Naive thymus-derived CD4-positive, alpha-beta T cell (primary cell): ENCODE results near the gene FILIP1L. TPM values are rescaled to one million over a fixed set of nuclear protein-coding genes. Genes with fewer than 3 reads are reported as not detected.

Source experiments
- ATAC-seq: fragments of 150-1000 bp; cut with Tn5 transposase; 2 replicates; pipeline ENCODE4 v1.10.0; 2021; ENCODE audit warnings: mild to moderate bottlenecking, moderate library complexity
- CTCF ChIA-PET: fragments of 350-600 bp; sonication (Branson Sonifier 250); formaldehyde crosslinking; loops from one replicate; lab custom pipeline; 2021; ENCODE audit warnings: antibody characterized with exemption; lab: Charles Lee
- POLR2A ChIA-PET: fragments of 350-600 bp; sonication (Branson Sonifier 250); formaldehyde crosslinking; loops from one replicate; lab custom pipeline; 2021; ENCODE audit warnings: antibody characterized with exemption, inconsistent platforms; lab: Charles Lee
- DNase-seq, 9 donors: peaks; one replicate each; pipeline versions ENCODE4 v3.0.0 to v3.0.0-alpha.2; 2020 to 2022; ENCODE audit warnings: mixed read lengths in 1 of 9
- H3K27ac ChIP-seq: one replicate; pipeline ENCODE4 v1.7.0; 2013; ENCODE audit warnings: mild to moderate bottlenecking, low read depth, low read length, moderate library complexity
- H3K27me3 ChIP-seq, 2 donors: one replicate each; pipeline ENCODE4 v1.7.0; 2013; ENCODE audit warnings: low read length in 2 of 2, mild to moderate bottlenecking in 2 of 2, moderate library complexity in 2 of 2; ENCODE audit not compliant: control insufficient read depth in 2 of 2, insufficient read depth in 2 of 2
- H3K36me3 ChIP-seq, 3 experiments: 1 replicate in 2 of 3; 2 replicates in 1 of 3; pipeline ENCODE4 v1.7.0; 2013; ENCODE audit warnings: low read length in 3 of 3, mild to moderate bottlenecking in 3 of 3, moderate library complexity in 1 of 3; ENCODE audit not compliant: insufficient read depth in 3 of 3, control insufficient read depth in 2 of 3
- H3K4me1 ChIP-seq, 2 donors: one replicate each; pipeline ENCODE4 v1.7.0; 2013; ENCODE audit warnings: low read length in 2 of 2, mild to moderate bottlenecking in 2 of 2, moderate library complexity in 1 of 2; ENCODE audit not compliant: control insufficient read depth in 2 of 2, insufficient read depth in 2 of 2
- H3K4me3 ChIP-seq: 2 replicates; pipeline ENCODE4 v1.7.0; 2013; ENCODE audit warnings: mild to moderate bottlenecking, low read length
- H3K9me3 ChIP-seq, 3 experiments: 1 replicate in 2 of 3; 2 replicates in 1 of 3; pipeline ENCODE4 v1.7.0; 2013; ENCODE audit warnings: low read length in 3 of 3; ENCODE audit not compliant: control insufficient read depth in 2 of 3
- H3K27ac Mint-ChIP-seq, 9 donors: one replicate each; pipeline ENCODE4 v1.8.0; 2020 to 2022; ENCODE audit warnings: mixed read lengths in 9 of 9, mild to moderate bottlenecking in 8 of 9, moderate library complexity in 5 of 9, inconsistent platforms in 2 of 9
- H3K27me3 Mint-ChIP-seq, 5 donors: one replicate each; pipeline ENCODE4 v1.8.0; 2021 to 2022; ENCODE audit warnings: mixed read lengths in 5 of 5, mild to moderate bottlenecking in 1 of 5
- H3K36me3 Mint-ChIP-seq, 5 donors: one replicate each; pipeline ENCODE4 v1.8.0; 2020 to 2022; ENCODE audit warnings: mixed read lengths in 5 of 5, mild to moderate bottlenecking in 3 of 5, inconsistent platforms in 1 of 5
- H3K4me1 Mint-ChIP-seq, 7 donors: one replicate each; pipeline ENCODE4 v1.8.0; 2020 to 2022; ENCODE audit warnings: mixed read lengths in 7 of 7, mild to moderate bottlenecking in 3 of 7, inconsistent platforms in 1 of 7
- H3K4me3 Mint-ChIP-seq, 10 donors: one replicate each; pipeline ENCODE4 v1.8.0; 2020 to 2022; ENCODE audit warnings: mild to moderate bottlenecking in 10 of 10, mixed read lengths in 10 of 10, moderate library complexity in 6 of 10, inconsistent platforms in 2 of 10
- H3K9me3 Mint-ChIP-seq, 11 donors: one replicate each; pipeline ENCODE4 v1.8.0; 2020 to 2022; ENCODE audit warnings: mixed read lengths in 11 of 11, mild to moderate bottlenecking in 4 of 11, inconsistent platforms in 1 of 11, moderate library complexity in 1 of 11
- intact Hi-C, 2 donors: fragments of 100-400 bp; cut with micrococcal nuclease; formaldehyde crosslinking; loops; one replicate each; pipeline ENCODE4 v1.15.1; 2023
- polyA plus RNA-seq, 2 donors: library from polyadenylated mRNA; unstranded; fragments of 300-500 nt; fragmentation: Illumina TruSeq; gene quantifications; one replicate each; pipeline ENCODE4 v1.2.3, GENCODE V29; 2021
- total RNA-seq, 6 experiments: library from RNA in 5 of 6; stranded (reverse) in 5 of 6; gene quantifications; 1 replicate in 5 of 6; 2 replicates in 1 of 6; pipeline ENCODE4 v1.2.3 and lab custom pipeline; 2021 to 2026

The FILIP1L gene
- total and polyA plus RNA-seq, 7 experiments from 2014 or later = 0.13 to 6.7 (median 0.39) TPM; not detected in 2

GRCh38 chr3:100104442-100104798, 9.9 kb downstream of the FILIP1L start:
- intact Hi-C loops = no loop called here
- DNase-seq = no peak
- Histone ChIP-seq H3K27ac (no peak overlapping the region), H3K9me3 (no peaks in the 10 kb centered on the region), H3K4me1 (no peaks in the 10 kb centered on the region), H3K36me3 (no peaks in the 10 kb centered on the region), H3K4me3 (no peak overlapping the region), H3K27me3 (no peaks in the 10 kb centered on the region)
- ChIA-PET POLR2A (no interaction called here), CTCF (interaction anchor here (1.4 kb wide), 1 partner anchor 36 kb away, joined by 4 read pairs; no protein-coding TSS in a partner anchor)
- Mint-ChIP-seq H3K36me3 (peaks cover 4 to 42% (median 30%) of the 10 kb centered on the region in 5 donors), H3K27ac (no peak overlapping the region), H3K27me3 (no peaks in the 10 kb centered on the region), H3K9me3 (peaks cover 0 to 10% (median 3%) of the 10 kb centered on the region in 11 donors), H3K4me1 (peaks cover 0 to 38% (median 0%) of the 10 kb centered on the region in 7 donors), H3K4me3 (no peak overlapping the region)
- ATAC-seq = no peak

DNA sequence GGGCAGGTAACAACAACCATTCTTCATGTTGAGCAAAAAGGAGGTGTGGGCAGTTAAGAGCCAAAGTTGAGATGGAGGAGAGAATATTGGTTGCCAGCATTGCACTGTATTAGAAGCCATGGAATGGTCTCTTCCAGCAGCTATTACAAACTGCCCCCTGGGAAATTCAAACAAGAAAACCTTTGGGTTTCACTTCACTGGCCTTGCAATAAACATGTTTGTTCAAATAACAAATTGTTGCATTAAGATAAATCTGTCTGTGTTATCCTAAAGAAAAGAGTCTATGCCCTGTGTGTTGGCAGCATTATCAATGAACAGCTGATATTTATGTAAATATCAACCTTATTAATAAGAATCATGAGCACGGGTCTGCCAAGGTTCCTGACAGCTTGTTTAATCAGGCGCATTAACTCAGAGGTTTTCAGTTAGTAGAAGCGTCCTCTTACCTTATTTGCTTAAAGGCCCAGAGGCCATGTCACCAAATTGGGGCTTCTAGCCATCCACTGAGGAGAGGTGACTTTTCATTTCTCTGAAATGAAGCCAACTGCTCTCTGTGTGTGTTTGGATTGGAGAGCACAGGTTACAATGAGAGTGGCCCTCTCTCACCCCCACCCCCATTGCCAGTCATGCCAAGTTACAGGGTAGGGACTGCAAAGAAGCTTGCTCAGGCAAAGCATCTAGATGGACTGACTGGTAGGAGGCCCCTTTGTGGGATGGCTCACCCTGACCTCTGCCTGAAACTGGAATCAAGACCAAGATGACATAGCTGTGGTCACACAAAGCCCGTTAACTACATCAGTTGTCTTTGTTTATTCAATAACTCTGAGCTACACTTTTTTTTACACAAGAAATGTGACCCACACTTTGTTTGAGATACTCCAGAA, 10.5 kb downstream of the FILIP1L start:
- H3K36me3 Mint-ChIP-seq = peaks cover 4 to 39% (median 27%) of the 10 kb centered on the region in 5 donors
- Histone ChIP-seq H3K9me3 (no peaks in the 10 kb centered on the region), H3K27me3 (no peaks in the 10 kb centered on the region), H3K4me1 (no peaks in the 10 kb centered on the region), H3K4me3 (no peak overlapping the region), H3K27ac (no peak overlapping the region), H3K36me3 (no peaks in the 10 kb centered on the region)
- POLR2A ChIA-PET = no interaction called here
- H3K4me1 Mint-ChIP-seq = peaks cover 0 to 38% (median 0%) of the 10 kb centered on the region in 7 donors
- H3K9me3 Mint-ChIP-seq = peaks cover 0 to 10% (median 3%) of the 10 kb centered on the region in 11 donors
- no peak overlapping the region for H3K4me3 Mint-ChIP-seq
- peak overlapping the region in 1 of 9 donors; percentile 21 for H3K27ac Mint-ChIP-seq
- CTCF ChIA-PET = interaction anchor here (1.4 kb wide), 1 partner anchor 35 kb away, joined by 4 read pairs; no protein-coding TSS in a partner anchor
- no peaks in the 10 kb centered on the region for H3K27me3 Mint-ChIP-seq
- DNase-seq (no peak), ATAC-seq (no peak)
- intact Hi-C loops = no loop called here

GRCh38 chr3:100102757-100103156, 11.5 kb downstream of the FILIP1L start:
- H3K4me3 ChIP-seq = no peak overlapping the region
- H3K27ac Mint-ChIP-seq = no peak overlapping the region
- no peak overlapping the region for H3K27ac ChIP-seq
- H3K9me3 ChIP-seq = no peaks in the 10 kb centered on the region
- POLR2A ChIA-PET = no interaction called here
- peaks cover 0 to 35% (median 0%) of the 10 kb centered on the region in 7 donors for H3K4me1 Mint-ChIP-seq
- ATAC-seq (no peak), DNase-seq (no peak)
- CTCF ChIA-PET = no interaction called here
- intact Hi-C loops = no loop called here
- H3K9me3 Mint-ChIP-seq = peaks cover 0 to 10% (median 3%) of the 10 kb centered on the region in 11 donors
- H3K36me3 Mint-ChIP-seq = peaks cover 4 to 35% (median 26%) of the 10 kb centered on the region in 5 donors
- no peaks in the 10 kb centered on the region for H3K4me1 ChIP-seq
- no peaks in the 10 kb centered on the region for H3K27me3 Mint-ChIP-seq
- no peaks in the 10 kb centered on the region for H3K27me3 ChIP-seq
- no peaks in the 10 kb centered on the region for H3K36me3 ChIP-seq
- H3K4me3 Mint-ChIP-seq = no peak overlapping the region

- CTCF ChIA-PET = no interaction called here
- peaks cover 0 to 10% (median 3%) of the 10 kb centered on the region in 11 donors for H3K9me3 Mint-ChIP-seq
Measured at GRCh38 chr3:100100425-100100824, 13.9 kb downstream of the FILIP1L start.

DNA sequence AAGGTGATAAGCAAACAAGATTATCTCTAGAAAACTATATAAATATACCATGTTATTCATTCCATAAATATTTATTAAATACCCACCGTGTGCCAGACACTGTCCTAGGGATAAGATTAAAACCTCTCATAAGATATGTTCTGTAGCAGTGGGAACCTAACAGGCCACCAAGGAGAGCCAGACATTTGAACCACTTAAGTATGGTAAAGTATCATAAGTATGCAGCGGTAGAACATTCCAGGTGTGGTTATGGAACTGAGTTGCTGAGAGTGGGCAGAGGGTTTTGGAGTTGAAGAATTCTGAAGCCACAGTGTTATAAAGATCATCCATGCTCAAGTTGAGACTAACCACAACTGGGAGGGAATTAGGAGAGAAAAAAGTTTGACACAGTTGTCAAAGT, 14.7 kb downstream of the FILIP1L start:
- ATAC-seq = no peak

More at GRCh38 chr3:100100425-100100824, 13.9 kb downstream of the FILIP1L start:
- no peaks in the 10 kb centered on the region for H3K27me3 Mint-ChIP-seq
- DNase-seq (no peak), ATAC-seq (no peak)
- intact Hi-C loops = no loop called here
- H3K27ac ChIP-seq = no peak overlapping the region
- H3K4me3 ChIP-seq = no peak overlapping the region
- H3K36me3 ChIP-seq = no peaks in the 10 kb centered on the region
- peaks cover 4 to 37% (median 26%) of the 10 kb centered on the region in 5 donors for H3K36me3 Mint-ChIP-seq
- H3K9me3 ChIP-seq = no peaks in the 10 kb centered on the region
- POLR2A ChIA-PET = no interaction called here
- H3K27ac Mint-ChIP-seq = no peak overlapping the region
- H3K4me1 ChIP-seq = no peaks in the 10 kb centered on the region
- peaks cover 0 to 32% (median 0%) of the 10 kb centered on the region in 7 donors for H3K4me1 Mint-ChIP-seq
- H3K4me3 Mint-ChIP-seq = no peak overlapping the region
- H3K27me3 ChIP-seq = no peaks in the 10 kb centered on the region

GRCh38 chr3:100098784-100099070, 15.6 kb downstream of the FILIP1L start:
- CTCF ChIA-PET = no interaction called here
- no peak for ATAC-seq

More for the DNA sequence above, 14.7 kb downstream of the FILIP1L start:
- ChIA-PET CTCF (no interaction called here), POLR2A (no interaction called here)
- intact Hi-C loops = no loop called here
- Histone ChIP-seq H3K4me3 (no peak overlapping the region), H3K27ac (no peak overlapping the region), H3K4me1 (no peaks in the 10 kb centered on the region), H3K27me3 (no peaks in the 10 kb centered on the region), H3K9me3 (no peaks in the 10 kb centered on the region), H3K36me3 (no peaks in the 10 kb centered on the region)
- no peaks in the 10 kb centered on the region for H3K27me3 Mint-ChIP-seq
- H3K4me1 Mint-ChIP-seq = peaks cover 0 to 25% (median 0%) of the 10 kb centered on the region in 7 donors
- H3K9me3 Mint-ChIP-seq = peaks cover 0 to 10% (median 2%) of the 10 kb centered on the region in 11 donors
- DNase-seq = no peak
- H3K36me3 Mint-ChIP-seq = peaks cover 4 to 34% (median 26%) of the 10 kb centered on the region in 5 donors
- H3K4me3 Mint-ChIP-seq = no peak overlapping the region
- no peak overlapping the region for H3K27ac Mint-ChIP-seq

More at GRCh38 chr3:100098784-100099070, 15.6 kb downstream of the FILIP1L start:
- Histone ChIP-seq H3K4me3 (no peak overlapping the region), H3K36me3 (no peaks in the 10 kb centered on the region), H3K9me3 (no peaks in the 10 kb centered on the region), H3K4me1 (no peaks in the 10 kb centered on the region), H3K27ac (no peak overlapping the region), H3K27me3 (no peaks in the 10 kb centered on the region)
- Mint-ChIP-seq H3K4me3 (no peak overlapping the region), H3K36me3 (peaks cover 4 to 33% (median 25%) of the 10 kb centered on the region in 5 donors), H3K4me1 (peaks cover 0 to 18% (median 0%) of the 10 kb centered on the region in 7 donors), H3K9me3 (peaks cover 0 to 10% (median 2%) of the 10 kb centered on the region in 11 donors), H3K27me3 (no peaks in the 10 kb centered on the region), H3K27ac (no peak overlapping the region)
- no peak for DNase-seq
- intact Hi-C loops = no loop called here
- POLR2A ChIA-PET = no interaction called here
